ENCODE results near the gene PTS. TPM values are rescaled to one million over a fixed set of nuclear protein-coding genes. Genes with fewer than 3 reads are reported as not detected.

Gene PTS
- total RNA-seq, 4 donors from 2014 or later = 18.4 to 41.8 (median 38.0) TPM

DNA sequence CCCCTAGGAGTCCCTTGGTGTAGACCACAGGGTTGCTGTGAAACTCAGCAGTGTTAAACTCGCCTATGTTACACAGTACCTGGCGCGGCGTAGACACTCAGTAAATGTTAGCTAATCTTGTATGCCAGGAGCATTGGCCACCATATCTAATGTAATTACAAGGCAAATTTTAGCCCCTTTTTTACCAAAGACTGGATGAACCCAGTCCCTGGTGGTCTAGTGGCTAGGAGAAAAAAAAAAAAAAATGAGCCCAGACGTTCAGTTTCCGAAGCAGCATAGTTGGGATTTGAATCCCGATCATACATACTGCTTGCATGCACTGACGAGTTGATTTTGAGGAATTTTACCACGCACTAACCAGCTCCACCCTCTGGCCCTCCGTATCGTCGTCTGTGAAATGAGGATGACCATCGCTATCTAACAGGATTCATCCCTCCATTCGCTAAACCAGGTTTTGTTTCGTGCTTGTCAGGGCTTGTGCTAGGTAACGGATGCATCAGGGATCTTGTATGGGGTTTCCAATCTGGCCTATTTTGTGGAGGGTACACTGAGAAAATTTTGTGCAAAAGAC is 688 bp downstream of the PTS start:
- peaks cover 10 to 42% (median 19%) of the 10 kb centered on the region in 3 donors for H3K4me1 ChIP-seq
- no peaks in the 10 kb centered on the region for H3K9me3 ChIP-seq
- H3K36me3 ChIP-seq = peaks cover 0 to 35% (median 12%) of the 10 kb centered on the region in 3 donors
- no peak for DNase-seq
- peak overlapping the region; percentile 54 to 94 (median 86) for H3K4me3 ChIP-seq
- H3K27me3 ChIP-seq = no peaks in the 10 kb centered on the region
- 6 to 7% methylated on average over 12 to 16 of the region's 16 CpGs for WGBS, 2 donors
- TF ChIP-seq, protein P1, sequence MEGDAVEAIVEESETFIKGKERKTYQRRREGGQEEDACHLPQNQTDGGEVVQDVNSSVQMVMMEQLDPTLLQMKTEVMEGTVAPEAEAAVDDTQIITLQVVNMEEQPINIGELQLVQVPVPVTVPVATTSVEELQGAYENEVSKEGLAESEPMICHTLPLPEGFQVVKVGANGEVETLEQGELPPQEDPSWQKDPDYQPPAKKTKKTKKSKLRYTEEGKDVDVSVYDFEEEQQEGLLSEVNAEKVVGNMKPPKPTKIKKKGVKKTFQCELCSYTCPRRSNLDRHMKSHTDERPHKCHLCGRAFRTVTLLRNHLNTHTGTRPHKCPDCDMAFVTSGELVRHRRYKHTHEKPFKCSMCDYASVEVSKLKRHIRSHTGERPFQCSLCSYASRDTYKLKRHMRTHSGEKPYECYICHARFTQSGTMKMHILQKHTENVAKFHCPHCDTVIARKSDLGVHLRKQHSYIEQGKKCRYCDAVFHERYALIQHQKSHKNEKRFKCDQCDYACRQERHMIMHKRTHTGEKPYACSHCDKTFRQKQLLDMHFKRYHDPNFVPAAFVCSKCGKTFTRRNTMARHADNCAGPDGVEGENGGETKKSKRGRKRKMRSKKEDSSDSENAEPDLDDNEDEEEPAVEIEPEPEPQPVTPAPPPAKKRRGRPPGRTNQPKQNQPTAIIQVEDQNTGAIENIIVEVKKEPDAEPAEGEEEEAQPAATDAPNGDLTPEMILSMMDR (IDR thresholded peaks at IDR 0.05) = peak in 1 of 6 experiments; percentile 3
- no peak for TF ChIP-seq POLR2A (IDR thresholded peaks at IDR 0.05)
- intact Hi-C loops (cut with DNase I) = no loop called here
- peak overlapping the region; percentile 96 to 100 (median 99) for H3K27ac ChIP-seq

DNA sequence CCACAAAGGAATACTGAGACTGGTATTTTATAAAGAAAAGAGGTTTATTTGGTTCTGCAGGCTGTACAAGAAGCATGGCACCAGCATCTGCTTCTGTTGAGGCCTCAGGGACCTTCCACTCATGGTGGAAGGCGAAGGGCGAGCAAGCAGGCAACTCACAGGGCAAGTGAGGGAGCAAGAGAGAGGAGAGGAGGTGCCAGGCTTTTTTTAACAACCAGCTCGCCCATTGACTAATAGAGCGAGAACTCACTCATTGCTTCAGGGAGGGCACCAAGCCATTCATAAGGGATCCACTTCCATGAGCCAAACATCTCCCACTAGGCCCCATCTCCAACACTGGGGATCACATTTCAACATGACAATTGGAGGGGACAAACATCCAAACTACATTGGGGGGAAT is 1.2 kb downstream of the PTS start:
- WGBS, 2 donors = 63 to 64% methylated on average over 4 of the region's 4 CpGs
- TF ChIP-seq POLR2A (IDR thresholded peaks at IDR 0.05) = no peak
- TF ChIP-seq, protein P1 (IDR thresholded peaks at IDR 0.05) = no peak
- intact Hi-C loops (cut with DNase I) = no loop called here
- DNase-seq = no peak
- Histone ChIP-seq H3K27ac (peak overlapping the region; percentile 96 to 100 (median 99)), H3K4me1 (peaks cover 7 to 36% (median 13%) of the 10 kb centered on the region in 3 donors), H3K36me3 (peaks cover 0 to 40% (median 12%) of the 10 kb centered on the region in 3 donors), H3K9me3 (no peaks in the 10 kb centered on the region), H3K4me3 (peak overlapping the region in 3 of 4 donors; percentile 84 to 94 (median 87)), H3K27me3 (no peaks in the 10 kb centered on the region)

DNA sequence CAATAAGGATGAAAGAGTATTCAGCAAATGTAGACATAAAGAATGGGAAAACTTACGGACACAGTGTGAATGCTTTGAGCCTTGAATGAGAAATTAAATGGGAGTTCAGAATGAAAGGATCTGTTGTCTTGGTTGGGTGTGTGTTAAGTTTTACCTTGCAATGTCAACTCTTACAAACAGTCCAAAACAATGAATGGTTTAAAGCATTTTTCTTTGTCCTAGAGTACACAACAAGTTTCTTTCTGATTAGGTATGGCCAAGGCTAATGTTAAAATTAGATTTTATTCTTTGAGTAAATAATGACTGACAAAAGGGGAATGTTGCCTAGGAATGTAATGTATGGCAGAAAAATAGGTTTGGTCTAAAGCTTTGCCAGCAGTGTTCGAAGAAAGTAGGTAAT is 2.5 kb downstream of the PTS start:
- intact Hi-C loops (cut with DNase I) = no loop called here
- no peaks in the 10 kb centered on the region for H3K9me3 ChIP-seq

DNA sequence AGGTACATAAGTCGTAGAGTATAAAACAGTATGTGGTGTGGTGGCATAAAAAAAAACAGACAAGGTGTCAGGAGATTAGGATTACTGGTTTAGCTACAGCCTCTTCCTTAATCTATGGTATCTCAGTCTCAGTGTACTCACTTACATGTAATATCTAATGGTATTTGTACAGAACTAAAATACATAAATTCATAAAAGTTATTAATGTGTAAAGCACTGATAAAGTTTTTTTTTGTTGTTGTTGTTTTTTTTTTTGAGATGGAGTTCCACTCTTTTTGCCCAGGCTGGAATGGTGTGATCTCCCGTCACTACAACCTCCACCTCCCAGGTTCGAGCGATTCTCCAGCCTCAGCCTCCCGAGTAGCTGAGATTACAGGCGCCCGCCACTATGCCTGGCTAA is 2.9 kb downstream of the PTS start:
- intact Hi-C loops (cut with DNase I) = no loop called here
- WGBS, 2 donors = 92 to 96% methylated on average over 7 of the region's 7 CpGs
- H3K4me1 ChIP-seq = peaks cover 7 to 25% (median 8%) of the 10 kb centered on the region in 3 donors

More for the DNA sequence above, 2.5 kb downstream of the PTS start:
- Histone ChIP-seq H3K4me3 (no peak overlapping the region), H3K27ac (no peak overlapping the region), H3K36me3 (peaks cover 0 to 52% (median 12%) of the 10 kb centered on the region in 3 donors), H3K4me1 (peaks cover 7 to 25% (median 8%) of the 10 kb centered on the region in 3 donors), H3K27me3 (no peaks in the 10 kb centered on the region)
- no peak for DNase-seq
- 84 to 92% methylated on average over 2 of the region's 2 CpGs for WGBS, 2 donors
- TF ChIP-seq, protein P1 (IDR thresholded peaks at IDR 0.05) = no peak
- no peak for TF ChIP-seq POLR2A (IDR thresholded peaks at IDR 0.05)

More for the DNA sequence above, 2.9 kb downstream of the PTS start:
- H3K27ac ChIP-seq = no peak overlapping the region
- DNase-seq = no peak
- H3K36me3 ChIP-seq = peaks cover 0 to 57% (median 12%) of the 10 kb centered on the region in 3 donors
- TF ChIP-seq, protein P1 (IDR thresholded peaks at IDR 0.05) = no peak
- no peak for TF ChIP-seq POLR2A (IDR thresholded peaks at IDR 0.05)
- no peak overlapping the region for H3K4me3 ChIP-seq
- no peaks in the 10 kb centered on the region for H3K27me3 ChIP-seq
- H3K9me3 ChIP-seq = no peaks in the 10 kb centered on the region

All from esophagus squamous epithelium (tissue), 5 donors.